HEK293T (cell line): ENCODE data around the gene COQ7.

Experiments
- ARNT ChIP-seq: fragments of 450-650 bp; IDR thresholded peaks from 2 replicates; pipeline ENCODE4 v1.6.1; 2017; ENCODE audit warnings: mild to moderate bottlenecking
- BHLHE40 ChIP-seq: fragments of 450-650 bp; IDR thresholded peaks from 2 replicates; pipeline ENCODE4 v1.6.1; 2016; ENCODE audit warnings: mild to moderate bottlenecking, moderate library complexity, borderline replicate concordance
- CTBP1 ChIP-seq: fragments of 450-650 bp; IDR thresholded peaks from 2 replicates; pipeline ENCODE4 v1.6.1; 2016; ENCODE audit warnings: borderline replicate concordance
- ELF4 ChIP-seq: fragments of 450-650 bp; IDR thresholded peaks from 2 replicates; pipeline ENCODE4 v1.6.1; 2017; ENCODE audit warnings: antibody characterized with exemption
- FOXA1 ChIP-seq: fragments of 450-650 bp; IDR thresholded peaks from 2 replicates; pipeline ENCODE4 v1.6.1; 2016; ENCODE audit warnings: mild to moderate bottlenecking
- FOXK2 ChIP-seq: fragments of 450-650 bp; IDR thresholded peaks from 2 replicates; pipeline ENCODE4 v1.6.1; 2016; ENCODE audit warnings: mild to moderate bottlenecking
- FOXM1 ChIP-seq: fragments of 450-650 bp; IDR thresholded peaks from 2 replicates; pipeline ENCODE4 v1.6.1; 2017; ENCODE audit warnings: mild to moderate bottlenecking, borderline replicate concordance
- HDGF ChIP-seq: fragments of 450-650 bp; IDR thresholded peaks from 2 replicates; pipeline ENCODE4 v1.6.1; 2017; ENCODE audit warnings: antibody characterized with exemption, borderline replicate concordance
- LEF1 ChIP-seq: fragments of 450-650 bp; IDR thresholded peaks from 2 replicates; pipeline ENCODE4 v1.6.1; 2017; ENCODE audit warnings: mild to moderate bottlenecking, borderline replicate concordance
- NFRKB ChIP-seq: fragments of 450-650 bp; IDR thresholded peaks from 2 replicates; pipeline ENCODE4 v1.6.1; 2016; ENCODE audit warnings: mild to moderate bottlenecking, moderate library complexity
- SP1 ChIP-seq: fragments of 450-650 bp; IDR thresholded peaks from 2 replicates; pipeline ENCODE4 v1.6.1; 2017
- SUZ12 ChIP-seq: fragments of 450-650 bp; IDR thresholded peaks from 2 replicates; pipeline ENCODE4 v1.6.1; 2016; ENCODE audit warnings: mild to moderate bottlenecking
- TARDBP ChIP-seq: fragments of 450-650 bp; IDR thresholded peaks from 2 replicates; pipeline ENCODE4 v1.6.1; 2016
- ZNF384 ChIP-seq: fragments of 450-650 bp; IDR thresholded peaks from 2 replicates; pipeline ENCODE4 v1.6.1; 2016

- TF ChIP-seq LEF1 (no peak), ARNT (no peak), SP1 (no peak), HDGF (no peak), FOXK2 (no peak), FOXA1 (no peak), CTBP1 (no peak), SUZ12 (no peak), BHLHE40 (no peak), FOXM1 (no peak), ELF4 (no peak), TARDBP (no peak), NFRKB (no peak), ZNF384 (no peak)
Observed at GRCh38 chr16:19083670-19084069, 16.3 kb downstream of the COQ7 start.
